H1 (cell line): ENCODE data around the gene NR5A1.

ENCODE experiments used
- RNF2 ChIP-seq: fragments of 200-900, 300-1000 bp; sonication (generic); IDR thresholded peaks from 2 replicates; pipeline ENCODE4 v1.7.1; 2016; ENCODE audit warnings: borderline replicate concordance, low read depth, mild to moderate bottlenecking, antibody characterized with exemption, low read length; ENCODE audit not compliant: poor library complexity, severe bottlenecking; ENCODE audit errors: missing control alignments
- YY1 ChIP-seq: IDR thresholded peaks from 2 replicates; pipeline ENCODE4 v1.6.1; 2011; ENCODE audit warnings: low read depth, mild to moderate bottlenecking, low read length

DNA sequence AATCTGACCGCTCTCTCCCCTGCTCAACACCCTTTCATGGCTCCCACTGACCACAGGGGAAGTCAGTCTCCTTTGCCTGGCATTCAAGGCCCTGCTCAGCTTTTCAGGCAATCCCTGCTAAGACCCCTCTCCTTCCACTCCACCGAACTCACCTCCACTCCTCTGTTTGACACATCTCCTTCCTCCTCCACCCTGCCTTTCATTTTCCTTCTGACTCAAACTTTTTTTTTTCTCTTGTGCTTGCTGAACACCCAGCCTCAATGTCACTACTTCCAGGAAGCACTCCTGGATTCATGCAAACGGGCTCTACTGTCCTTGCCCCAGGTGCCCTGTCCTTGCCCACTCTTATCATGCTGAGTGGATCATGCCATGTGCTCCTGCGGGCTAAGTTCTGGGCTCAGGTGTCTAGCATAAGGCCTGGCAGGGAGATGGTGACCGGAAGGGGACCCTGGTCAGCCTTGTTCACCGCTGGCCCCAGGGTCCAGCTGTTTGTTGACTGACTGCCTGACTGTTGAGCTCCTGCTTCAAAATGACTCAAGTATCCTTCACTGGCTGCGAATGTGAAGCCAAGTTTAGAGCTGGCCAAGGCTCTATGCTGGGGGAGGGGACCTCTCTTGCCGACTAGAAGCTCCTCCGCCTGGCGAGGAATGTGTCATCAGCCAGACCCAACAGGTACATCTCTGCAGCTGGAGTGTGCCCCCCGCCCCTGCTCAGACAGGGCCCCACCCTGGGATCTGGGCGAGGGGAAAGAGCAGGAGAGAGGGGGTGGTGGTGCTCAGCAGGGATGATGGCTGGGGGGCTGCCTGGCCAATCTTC lies 6.2 kb downstream of the NR5A1 start:
- TF ChIP-seq YY1 (no peak), RNF2 (no peak)
